GM23248 (cell line): ENCODE results near the gene ZNF532. TPM values are rescaled to one million over a fixed set of nuclear protein-coding genes. Genes with fewer than 3 reads are reported as not detected.

Source experiments
- DNase-seq: peaks from one replicate; pipeline ENCODE4 v3.0.0-alpha.2; 2015
- H2AFZ ChIP-seq: fragments of 200-600 bp; sonication (generic); 2 replicates; pipeline ENCODE4 v1.6.1; 2016; ENCODE audit warnings: antibody characterized with exemption
- H3F3A ChIP-seq: fragments of 200-600 bp; sonication (generic); 2 replicates; pipeline ENCODE4 v1.6.1; 2016; ENCODE audit warnings: mild to moderate bottlenecking, antibody characterized with exemption, mixed run types; ENCODE audit not compliant: insufficient read depth
- H3K27ac ChIP-seq: fragments of 200-600 bp; sonication (generic); 2 replicates; pipeline ENCODE4 v1.5.1; 2016; ENCODE audit warnings: mild to moderate bottlenecking
- H3K27me3 ChIP-seq: fragments of 200-600 bp; sonication (generic); replicated peaks from 2 replicates; pipeline ENCODE4 v1.6.1; 2016; ENCODE audit warnings: mild to moderate bottlenecking; ENCODE audit not compliant: insufficient read depth
- H3K36me3 ChIP-seq: fragments of 200-600 bp; sonication (generic); 2 replicates; pipeline ENCODE4 v1.6.1; 2016; ENCODE audit warnings: low read depth, mild to moderate bottlenecking
- H3K4me1 ChIP-seq: fragments of 200-600 bp; sonication (generic); 2 replicates; pipeline ENCODE4 v1.6.1; 2016; ENCODE audit warnings: mild to moderate bottlenecking; ENCODE audit not compliant: insufficient read depth
- H3K4me2 ChIP-seq: fragments of 200-600 bp; sonication (generic); one replicate; pipeline ENCODE4 v1.6.1; 2016; ENCODE audit warnings: mild to moderate bottlenecking; ENCODE audit not compliant: unreplicated experiment
- H3K4me3 ChIP-seq: fragments of 200-600 bp; sonication (generic); 2 replicates; pipeline ENCODE4 v1.5.1; 2016; ENCODE audit warnings: mild to moderate bottlenecking
- H3K79me2 ChIP-seq: fragments of 200-600 bp; sonication (generic); 2 replicates; pipeline ENCODE4 v1.6.1; 2016; ENCODE audit warnings: mild to moderate bottlenecking; ENCODE audit not compliant: insufficient read depth
- H3K9ac ChIP-seq: fragments of 200-600 bp; sonication (generic); 2 replicates; pipeline ENCODE4 v1.6.1; 2016; ENCODE audit warnings: mild to moderate bottlenecking
- H3K9me2 ChIP-seq: fragments of 200-600 bp; sonication (generic); 2 replicates; pipeline ENCODE4 v1.6.1; 2016; ENCODE audit warnings: mixed run types, mild to moderate bottlenecking, moderate library complexity; ENCODE audit not compliant: insufficient read depth
- H3K9me3 ChIP-seq: fragments of 200-600 bp; sonication (generic); one replicate; pipeline ENCODE4 v1.6.1; 2017; ENCODE audit warnings: low read depth
- H4K20me1 ChIP-seq: fragments of 200-600 bp; sonication (generic); 2 replicates; pipeline ENCODE4 v1.6.0; 2016; ENCODE audit not compliant: insufficient read depth
- EZH2 ChIP-seq: fragments of 200-600 bp; sonication (generic); IDR thresholded peaks from 2 replicates; pipeline ENCODE4 v1.6.1; 2018; ENCODE audit warnings: antibody characterized with exemption, mild to moderate bottlenecking; ENCODE audit not compliant: insufficient read depth, poor library complexity, severe bottlenecking
- EZH2phosphoT487 ChIP-seq: fragments of 200-600 bp; sonication (generic); IDR thresholded peaks from 2 replicates; pipeline ENCODE4 v1.6.1; 2018; ENCODE audit warnings: antibody characterized with exemption, moderate library complexity, mild to moderate bottlenecking, low read depth; ENCODE audit not compliant: insufficient read depth
- WGBS, 2 experiments: methylation state at CpG; one replicate each; pipeline ENCODE4 v1.1.6; 2015 to 2017; ENCODE audit warnings: low lambda C conversion rate in 2 of 2, low coverage in 1 of 2; ENCODE audit errors: missing lambda C conversion rate in 2 of 2; 5-methylcytosine and 5-hydroxymethylcytosine counted together
- in situ Hi-C: fragments of 300-500 bp; cut with MboI; formaldehyde crosslinking; loops from 2 replicates; pipeline ENCODE4 v1.15.0; 2020
- polyA plus RNA-seq: library from polyadenylated mRNA; unstranded; fragments of >200 nt; fragmentation: Nextera tagmentation; extraction: Ambion mirVana; gene quantifications from 2 replicates; pipeline ENCODE4 v1.2.1, GENCODE V29; 2016
- total RNA-seq: library from RNA; depleted of rRNA; stranded (reverse); fragments of >200 nt; shearing (Covaris generic); gene quantifications from 2 replicates; pipeline ENCODE4 v1.2.3, GENCODE V29; 2014

The ZNF532 gene
- total and polyA plus RNA-seq, 2 experiments from 2014 or later: 13.2 to 31.9 TPM

DNA sequence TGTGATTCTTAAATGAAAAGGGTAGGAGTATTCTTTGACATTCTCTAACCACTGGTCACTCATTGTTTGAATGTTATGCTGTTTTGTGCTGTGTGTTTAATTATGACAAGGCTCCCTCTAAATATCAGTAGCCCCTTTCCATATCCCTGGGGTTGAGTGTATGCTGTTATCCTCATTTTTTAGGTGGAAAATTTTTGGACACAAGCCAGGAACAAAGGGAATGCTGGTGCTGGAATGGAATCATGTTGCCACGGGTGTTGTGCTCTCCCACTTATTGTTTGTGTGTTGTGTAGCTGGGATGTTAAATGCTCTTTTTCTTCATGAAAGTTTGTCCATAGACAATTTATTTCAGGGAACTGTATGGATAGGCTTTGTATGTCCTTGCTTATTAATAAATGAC, 43.3 kb downstream of the ZNF532 start:
- H3K36me3 ChIP-seq: no peaks in the 10 kb centered on the region
- H3K9me3 ChIP-seq: no peaks in the 10 kb centered on the region
- peaks cover 99% of the 10 kb centered on the region for H3K79me2 ChIP-seq
- no peaks in the 10 kb centered on the region for H3F3A ChIP-seq
- H3K4me3 ChIP-seq: no peak overlapping the region
- in situ Hi-C loops: no loop called here
- no peak overlapping the region for H3K9ac ChIP-seq
- no peaks in the 10 kb centered on the region for H4K20me1 ChIP-seq
- no peak for DNase-seq
- no peak overlapping the region for H3K4me2 ChIP-seq
- peaks cover 15% of the 10 kb centered on the region for H3K4me1 ChIP-seq
- TF ChIP-seq EZH2phosphoT487: no peak
- no peak for TF ChIP-seq EZH2
- no peaks in the 10 kb centered on the region for H3K27me3 ChIP-seq
- 59 to 67% methylated on average over 1 of the region's 1 CpG for WGBS, 2 experiments
- H3K27ac ChIP-seq: no peak overlapping the region
- H2AFZ ChIP-seq: no peak overlapping the region
- H3K9me2 ChIP-seq: no peaks in the 10 kb centered on the region

DNA sequence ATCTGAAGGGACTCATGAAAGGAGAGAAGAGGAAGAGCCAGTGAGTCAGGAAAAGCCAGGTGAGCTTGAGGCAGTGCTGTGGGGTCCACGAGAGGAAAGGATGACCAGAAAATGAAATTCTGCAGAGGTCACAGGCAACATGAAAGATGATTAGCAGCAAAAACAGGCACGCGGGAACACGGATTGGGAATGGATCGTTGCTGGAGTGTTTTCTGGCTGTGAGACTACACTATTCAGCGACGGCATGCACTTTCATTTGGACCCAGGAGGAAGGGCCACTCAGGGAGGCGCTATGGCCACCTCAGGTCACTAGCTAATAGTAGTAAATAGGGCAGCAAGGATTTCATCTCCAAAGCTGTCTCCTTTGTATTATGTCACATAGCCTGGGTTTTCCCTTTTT, 44.8 kb downstream of the ZNF532 start:
- Histone ChIP-seq H3K4me2 (no peak overlapping the region), H3K9ac (no peak overlapping the region), H3K4me3 (no peak overlapping the region), H3K27ac (no peak overlapping the region), H3K4me1 (peaks cover 29% of the 10 kb centered on the region), H3K9me2 (no peaks in the 10 kb centered on the region), H2AFZ (no peak overlapping the region), H4K20me1 (no peaks in the 10 kb centered on the region), H3K9me3 (no peaks in the 10 kb centered on the region), H3K27me3 (no peaks in the 10 kb centered on the region), H3K36me3 (no peaks in the 10 kb centered on the region), H3F3A (no peaks in the 10 kb centered on the region), H3K79me2 (peaks cover 90% of the 10 kb centered on the region)
- no peak for DNase-seq
- 86 to 87% methylated on average over 8 of the region's 8 CpGs for WGBS, 2 experiments
- TF ChIP-seq EZH2phosphoT487 (no peak), EZH2 (no peak)
- in situ Hi-C loops: no loop called here

GRCh38 chr18:58911241-58911640, 46.6 kb downstream of the ZNF532 start:
- Histone ChIP-seq H3K27me3 (no peaks in the 10 kb centered on the region), H3F3A (no peaks in the 10 kb centered on the region), H3K9ac (0 out of 2 replicates have a peak overlapping the region, but pooled peaks have one; percentile 28), H3K4me3 (no peak overlapping the region), H2AFZ (no peak overlapping the region), H4K20me1 (no peaks in the 10 kb centered on the region), H3K36me3 (no peaks in the 10 kb centered on the region), H3K9me3 (no peaks in the 10 kb centered on the region), H3K4me1 (peaks cover 29% of the 10 kb centered on the region), H3K79me2 (peaks cover 88% of the 10 kb centered on the region), H3K4me2 (peak overlapping the region; percentile 55), H3K9me2 (no peaks in the 10 kb centered on the region), H3K27ac (no peak overlapping the region)
- 53 to 55% methylated on average over 4 of the region's 4 CpGs for WGBS, 2 experiments
- in situ Hi-C loops: no loop called here
- no peak for TF ChIP-seq EZH2
- TF ChIP-seq EZH2phosphoT487: no peak
- peak; percentile 45 for DNase-seq

DNA sequence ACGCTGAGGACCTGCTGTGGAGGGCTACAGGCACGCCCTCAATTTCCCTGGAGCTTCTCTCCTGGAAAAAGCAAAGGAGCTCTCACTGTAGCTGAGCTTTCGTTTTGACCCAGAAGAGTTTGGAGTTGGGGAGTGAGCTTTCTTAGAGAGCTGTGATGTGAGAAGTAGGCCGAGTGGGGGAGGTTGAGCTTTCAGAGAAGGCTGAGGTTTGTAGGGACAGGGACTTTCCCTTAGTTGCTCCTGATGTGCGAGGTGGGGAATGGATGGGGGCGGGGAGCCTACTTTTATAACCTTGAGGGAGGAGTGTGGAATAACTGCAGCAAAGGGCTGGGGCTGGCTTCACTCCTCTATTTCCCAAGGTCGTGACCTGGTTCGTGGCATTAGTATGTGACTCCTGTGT, 47.1 kb downstream of the ZNF532 start:
- peak; percentile 42 for DNase-seq
- H2AFZ ChIP-seq: no peak overlapping the region
- no peak for TF ChIP-seq EZH2phosphoT487
- no peak for TF ChIP-seq EZH2
- peak overlapping the region; percentile 55 for H3K4me2 ChIP-seq
- H3K9ac ChIP-seq: 0 out of 2 replicates have a peak overlapping the region, but pooled peaks have one; percentile 28
- H3K4me3 ChIP-seq: 0 out of 2 replicates have a peak overlapping the region, but pooled peaks have one; percentile 13
- H3K27ac ChIP-seq: no peak overlapping the region
- H3K79me2 ChIP-seq: peaks cover 88% of the 10 kb centered on the region
- no peaks in the 10 kb centered on the region for H3K27me3 ChIP-seq
- in situ Hi-C loops: no loop called here
- no peaks in the 10 kb centered on the region for H3K9me2 ChIP-seq
- no peaks in the 10 kb centered on the region for H3K36me3 ChIP-seq
- peaks cover 29% of the 10 kb centered on the region for H3K4me1 ChIP-seq
- H3F3A ChIP-seq: no peaks in the 10 kb centered on the region
- no peaks in the 10 kb centered on the region for H3K9me3 ChIP-seq
- 38 to 42% methylated on average over 8 of the region's 8 CpGs for WGBS, 2 experiments
- H4K20me1 ChIP-seq: no peaks in the 10 kb centered on the region
